H1 (cell line): ENCODE results near the gene TXN2. TPM values are rescaled to one million over a fixed set of nuclear protein-coding genes. Genes with fewer than 3 reads are reported as not detected.

Experiments used
- CTCF ChIA-PET: fragments of 300-600 bp; sonication (Branson Sonifier 250); formaldehyde crosslinking; loops from one replicate; lab custom pipeline; 2021; ENCODE audit not compliant: partially characterized antibody; lab: Charles Lee
- POLR2A ChIA-PET: fragments of 300-600 bp; sonication (Branson Sonifier 250); formaldehyde crosslinking; loops from one replicate; lab custom pipeline; 2021; ENCODE audit warnings: inconsistent platforms; ENCODE audit not compliant: partially characterized antibody; lab: Charles Lee
- DNase-seq, 2 experiments: peaks; one replicate each; pipeline versions ENCODE4 v3.0.0 to v3.0.0-alpha.2; 2010 to 2022; ENCODE audit warnings: low spot score in 2 of 2, low read depth in 1 of 2, mixed read lengths in 1 of 2
- FAIRE-seq: peaks from 2 replicates; lab custom pipeline; 2011; peaks lifted over from hg19 to GRCh38; lab: Jason Lieb, UNC
- H2AFZ ChIP-seq: 2 replicates; pipeline ENCODE4 v1.8.1; 2012; ENCODE audit warnings: low read length, inconsistent platforms
- H2AK5ac ChIP-seq: 2 replicates; pipeline ENCODE4 v1.6.1; 2013; ENCODE audit warnings: low read depth, low read length
- H2BK120ac ChIP-seq: replicated peaks from 2 replicates; pipeline ENCODE3; 2013; ENCODE audit warnings: low read depth, low read length, inconsistent platforms
- H2BK12ac ChIP-seq: 2 replicates; pipeline ENCODE4 v1.6.1; 2013; ENCODE audit warnings: low read depth, low read length
- H2BK15ac ChIP-seq: 2 replicates; pipeline ENCODE4 v1.6.1; 2013; ENCODE audit warnings: low read length
- H2BK20ac ChIP-seq: 2 replicates; pipeline ENCODE4 v1.6.1; 2013; ENCODE audit warnings: low read length
- H2BK5ac ChIP-seq: 2 replicates; pipeline ENCODE4 v1.6.1; 2013; ENCODE audit warnings: low read depth, low read length
- H3K14ac ChIP-seq: 2 replicates; pipeline ENCODE4 v1.6.1; 2013; ENCODE audit warnings: inconsistent platforms; ENCODE audit not compliant: insufficient read length
- H3K18ac ChIP-seq: 2 replicates; pipeline ENCODE4 v1.6.1; 2013; ENCODE audit warnings: low read length; ENCODE audit errors: extremely low read depth
- H3K23ac ChIP-seq: 2 replicates; pipeline ENCODE4 v1.6.1; 2013; ENCODE audit warnings: inconsistent platforms; ENCODE audit not compliant: insufficient read length
- H3K23me2 ChIP-seq: 2 replicates; pipeline ENCODE4 v1.6.1; 2013; ENCODE audit warnings: low read depth, low read length
- H3K27ac ChIP-seq: 2 replicates; pipeline ENCODE4 v1.6.1; 2011; ENCODE audit warnings: low read depth, low read length, inconsistent platforms
- H3K27me3 ChIP-seq, 4 experiments: replicated peaks in 1 of 4; 1 replicate in 1 of 4; 2 replicates in 3 of 4; pipeline versions ENCODE4 v1.6.1 to v1.8.1; 2011 to 2013; ENCODE audit warnings: low read length in 3 of 4, mild to moderate bottlenecking in 3 of 4, inconsistent platforms in 2 of 4, mixed read lengths in 2 of 4, moderate library complexity in 1 of 4; ENCODE audit not compliant: control insufficient read depth in 3 of 4, insufficient read depth in 3 of 4; ENCODE audit errors: extremely low read depth in 1 of 4
- H3K36me3 ChIP-seq, 4 experiments: 2 replicates each; pipeline versions ENCODE4 v1.6.1 to v1.8.1; 2011 to 2013; ENCODE audit warnings: mild to moderate bottlenecking in 4 of 4, low read length in 3 of 4, moderate library complexity in 2 of 4, control low read depth in 1 of 4, inconsistent platforms in 1 of 4; ENCODE audit not compliant: insufficient read depth in 4 of 4, control insufficient read depth in 2 of 4
- H3K4ac ChIP-seq: replicated peaks from 2 replicates; pipeline ENCODE3; 2013; ENCODE audit warnings: low read length, low read depth, mixed read lengths, inconsistent platforms; ENCODE audit not compliant: insufficient read length
- H3K4me1 ChIP-seq, 4 experiments: replicated peaks in 1 of 4; 1 replicate in 1 of 4; 2 replicates in 3 of 4; pipeline versions ENCODE4 v1.6.1 to v1.8.1; 2011 to 2013; ENCODE audit warnings: low read length in 3 of 4, inconsistent platforms in 2 of 4, mixed read lengths in 1 of 4; ENCODE audit not compliant: insufficient read depth in 4 of 4, control insufficient read depth in 3 of 4
- H3K4me2 ChIP-seq, 2 experiments: 2 replicates each; pipeline versions ENCODE4 v1.6.1 to v1.8.1; 2011 to 2013; ENCODE audit warnings: low read depth in 2 of 2, low read length in 2 of 2, control low read depth in 1 of 2, inconsistent platforms in 1 of 2, mild to moderate bottlenecking in 1 of 2; ENCODE audit not compliant: insufficient read depth in 1 of 2
- H3K4me3 ChIP-seq, 4 experiments: fragments of 200-600, 300-600 bp in 1 of 4; sonication (generic), shearing (Covaris generic), sonication (Bioruptor Twin) in 1 of 4; 2 replicates each; pipeline versions ENCODE4 v1.5.1 to v1.8.1; 2011 to 2016; ENCODE audit warnings: low read length in 4 of 4, low read depth in 3 of 4, control low read depth in 2 of 4, inconsistent platforms in 2 of 4, mild to moderate bottlenecking in 2 of 4, mixed read lengths in 1 of 4, moderate library complexity in 1 of 4; ENCODE audit not compliant: insufficient read depth in 2 of 4; ENCODE audit errors: extremely low read depth in 1 of 4
- H3K56ac ChIP-seq: replicated peaks from 2 replicates; pipeline ENCODE3; 2013; ENCODE audit warnings: low read depth, mild to moderate bottlenecking, mixed read lengths, low read length, inconsistent platforms; ENCODE audit not compliant: insufficient read length
- H3K79me1 ChIP-seq: 2 replicates; pipeline ENCODE4 v1.6.1; 2013; ENCODE audit warnings: low read depth, low read length, control low read depth
- H3K79me2 ChIP-seq, 2 experiments: 2 replicates each; pipeline versions ENCODE4 v1.6.1 to v1.8.1; 2012 to 2013; ENCODE audit warnings: low read length in 2 of 2, mild to moderate bottlenecking in 2 of 2, inconsistent platforms in 1 of 2; ENCODE audit not compliant: insufficient read depth in 2 of 2, control insufficient read depth in 1 of 2
- H3K9ac ChIP-seq, 4 experiments: replicated peaks in 1 of 4; 1 replicate in 1 of 4; 2 replicates in 3 of 4; pipeline versions ENCODE4 v1.6.1 to v1.8.1; 2011 to 2013; ENCODE audit warnings: low read depth in 3 of 4, low read length in 3 of 4, control low read depth in 2 of 4, mild to moderate bottlenecking in 2 of 4, moderate library complexity in 2 of 4, inconsistent platforms in 1 of 4; ENCODE audit errors: extremely low read depth in 1 of 4
- H3K9me3 ChIP-seq, 2 experiments: 2 replicates each; pipeline versions ENCODE4 v1.6.1 to v1.8.1; 2012 to 2013; ENCODE audit warnings: mild to moderate bottlenecking in 2 of 2, moderate library complexity in 2 of 2, control low read depth in 1 of 2, inconsistent platforms in 1 of 2, low read depth in 1 of 2, low read length in 1 of 2, mixed read lengths in 1 of 2; ENCODE audit not compliant: insufficient read depth in 2 of 2
- H4K20me1 ChIP-seq, 2 experiments: replicated peaks in 1 of 2; 2 replicates each; pipeline versions ENCODE3 to v1.8.1; 2011 to 2013; ENCODE audit warnings: inconsistent platforms in 2 of 2, low read length in 2 of 2, mild to moderate bottlenecking in 1 of 2; ENCODE audit not compliant: insufficient read depth in 2 of 2, control insufficient read depth in 1 of 2
- H4K5ac ChIP-seq: 2 replicates; pipeline ENCODE4 v1.6.1; 2013; ENCODE audit warnings: low read length, low read depth, mixed read lengths, inconsistent platforms; ENCODE audit not compliant: insufficient read length
- H4K8ac ChIP-seq: 2 replicates; pipeline ENCODE4 v1.8.0; 2013; ENCODE audit warnings: mild to moderate bottlenecking, moderate library complexity, low read length, inconsistent platforms; ENCODE audit not compliant: insufficient read depth; ENCODE audit errors: extremely low read depth
- H4K91ac ChIP-seq: replicated peaks from 2 replicates; pipeline ENCODE3; 2013; ENCODE audit warnings: low read length, mixed read lengths, inconsistent platforms; ENCODE audit not compliant: insufficient read length
- ATF3 ChIP-seq: IDR thresholded peaks from 2 replicates; pipeline ENCODE4 v1.6.1; 2011; ENCODE audit warnings: low read depth, mild to moderate bottlenecking, low read length; ENCODE audit not compliant: insufficient read depth
- CTCF ChIP-seq, 3 experiments: IDR thresholded peaks; 1 replicate in 2 of 3; 2 replicates in 1 of 3; pipeline versions ENCODE4 v1.5.1 to v1.6.1; 2011; ENCODE audit warnings: low read length in 3 of 3, mild to moderate bottlenecking in 3 of 3, inconsistent platforms in 2 of 3, low read depth in 1 of 3, moderate library complexity in 1 of 3; ENCODE audit not compliant: insufficient read depth in 1 of 3; ENCODE audit errors: control extremely low read depth in 1 of 3
- KDM4A ChIP-seq: IDR thresholded peaks from one replicate; pipeline ENCODE4 v1.7.1; 2012; ENCODE audit warnings: low read depth, mild to moderate bottlenecking, moderate library complexity, low read length, inconsistent platforms; ENCODE audit not compliant: severe bottlenecking
- POU5F1 ChIP-seq: IDR thresholded peaks from 2 replicates; pipeline ENCODE4 v1.6.1; 2011; ENCODE audit warnings: low read depth, mild to moderate bottlenecking, low read length, moderate library complexity
- SP4 ChIP-seq: IDR thresholded peaks from 2 replicates; pipeline ENCODE4 v1.6.1; 2012; ENCODE audit warnings: low read length, inconsistent platforms
- SRF ChIP-seq: IDR thresholded peaks from 2 replicates; pipeline ENCODE4 v1.6.1; 2011; ENCODE audit warnings: mild to moderate bottlenecking, low read depth, low read length, moderate library complexity
- WGBS, 2 experiments: shearing (Covaris generic) in 1 of 2; methylation state at CpG; one replicate each; pipeline versions ENCODE4 v1.1.6 to v1.1.7; 2013 to 2015; ENCODE audit warnings: low lambda C conversion rate in 2 of 2, mixed read lengths in 2 of 2, inconsistent platforms in 1 of 2, low coverage in 1 of 2, missing lambda C conversion rate in 1 of 2; ENCODE audit not compliant: insufficient replicate concordance in 2 of 2, insufficient coverage in 1 of 2, insufficient read length in 1 of 2; ENCODE audit errors: extremely low coverage in 1 of 2, missing lambda C conversion rate in 1 of 2; 5-methylcytosine and 5-hydroxymethylcytosine counted together
- polyA plus RNA-seq, 7 experiments: library from polyadenylated mRNA; depleted of rRNA in 3 of 7; stranded (reverse) in 5 of 7; unstranded in 2 of 7; fragments of >200 nt in 5 of 7; fragments of 200-250 nt in 2 of 7; gene quantifications; 1 replicate in 5 of 7; 2 replicates in 1 of 7; 4 replicates in 1 of 7; pipeline versions ENCODE4 v1.2.1 to v1.2.3, GENCODE V29; 2011 to 2013; ENCODE audit warnings: missing spikeins in 2 of 7, mixed read lengths in 2 of 7
- total RNA-seq: library from RNA; stranded (reverse); fragmentation: NEBNext Ultra II Directional; extraction: Animal tissue kit (Norgen Biotek cat#: 25700); gene quantifications from 2 replicates; pipeline ENCODE4 v1.2.1, GENCODE V29; 2021

TXN2 gene
- total and polyA plus RNA-seq, 2 of the 8 experiments (the other 6 are each of a cell fraction or from before 2014, with no cell fraction given) = 47.5 to 116 TPM

GRCh38 chr22:36457688-36458450 is 23.6 kb downstream of the TXN2 start:
- peaks cover 9 to 30% (median 17%) of the 10 kb centered on the region in 4 experiments for H3K4me1 ChIP-seq

More at GRCh38 chr22:36457688-36458450, 23.6 kb downstream of the TXN2 start:
- Histone ChIP-seq H3K14ac (no peak overlapping the region), H4K8ac (no peak overlapping the region; the same call in 1 of the 2 replicates), H3K27ac (peak overlapping the region; percentile 26; the same call in 1 of the 2 replicates), H2AK5ac (no peak overlapping the region), H3K9ac (no peak overlapping the region), H2AFZ (0 out of 2 replicates have a peak overlapping the region, but pooled peaks have one; percentile 26), H3K4me2 (no peak overlapping the region), H2BK20ac (peak overlapping the region; percentile 93), H3K4ac (peak overlapping the region; percentile 80), H3K9me3 (no peaks in the 10 kb centered on the region), H3K4me3 (no peak overlapping the region), H3K18ac (peak overlapping the region; percentile 90), H4K91ac (peak overlapping the region; percentile 82), H2BK120ac (peak overlapping the region; percentile 98), H3K27me3 (no peaks in the 10 kb centered on the region), H3K79me2 (no peaks in the 10 kb centered on the region), H3K23me2 (peaks cover 2% of the 10 kb centered on the region; the same call in 1 of the 2 replicates), H2BK12ac (peak overlapping the region; percentile 94; the same call in 1 of the 2 replicates), H3K23ac (no peak overlapping the region), H3K56ac (no peak overlapping the region), H4K5ac (peak overlapping the region; percentile 40), H4K20me1 (no peaks in the 10 kb centered on the region), H2BK5ac (peak overlapping the region; percentile 58; the same call in 1 of the 2 replicates), H3K36me3 (no peaks in the 10 kb centered on the region; a peak in 1 of 8 replicates), H2BK15ac (peak overlapping the region; percentile 92), H3K79me1 (no peaks in the 10 kb centered on the region)
- DNase-seq = peak in 1 of 2 experiments; percentile 55
- 84% methylated on average over 14 of the region's 14 CpGs; no CpG with 5 or more reads in 1 of the 2 experiments for WGBS, 2 experiments
- ChIA-PET POLR2A (interaction anchor here (0.6 to 6.6 kb wide), 18 partner anchors 9 to 177 kb away, joined by 3 to 32 read pairs (median 4); partner anchors contain the start of genes MYH9 and TXN2), CTCF (interaction anchor here (0.7 to 2.8 kb wide), 7 partner anchors 10 to 218 kb away, joined by 3 to 25 read pairs (median 3); partner anchors contain the start of gene APOL2)
- TF ChIP-seq SRF (no peak), CTCF (IDR thresholded peaks at IDR 0.05; ENCODE audit: control extremely low read depth in 1 of 3, insufficient read depth in 1 of 3, low read depth in 1 of 3, low read length in 3 of 3) (peak in 1 of 3 experiments; percentile 0; a peak in 1 of 4 replicates), POU5F1 (no peak), KDM4A (no peak), ATF3 (no peak), SP4 (no peak)
- FAIRE-seq = no peak
